ENCODE results near the gene SLC11A1.

SLC11A1 gene

DNA sequence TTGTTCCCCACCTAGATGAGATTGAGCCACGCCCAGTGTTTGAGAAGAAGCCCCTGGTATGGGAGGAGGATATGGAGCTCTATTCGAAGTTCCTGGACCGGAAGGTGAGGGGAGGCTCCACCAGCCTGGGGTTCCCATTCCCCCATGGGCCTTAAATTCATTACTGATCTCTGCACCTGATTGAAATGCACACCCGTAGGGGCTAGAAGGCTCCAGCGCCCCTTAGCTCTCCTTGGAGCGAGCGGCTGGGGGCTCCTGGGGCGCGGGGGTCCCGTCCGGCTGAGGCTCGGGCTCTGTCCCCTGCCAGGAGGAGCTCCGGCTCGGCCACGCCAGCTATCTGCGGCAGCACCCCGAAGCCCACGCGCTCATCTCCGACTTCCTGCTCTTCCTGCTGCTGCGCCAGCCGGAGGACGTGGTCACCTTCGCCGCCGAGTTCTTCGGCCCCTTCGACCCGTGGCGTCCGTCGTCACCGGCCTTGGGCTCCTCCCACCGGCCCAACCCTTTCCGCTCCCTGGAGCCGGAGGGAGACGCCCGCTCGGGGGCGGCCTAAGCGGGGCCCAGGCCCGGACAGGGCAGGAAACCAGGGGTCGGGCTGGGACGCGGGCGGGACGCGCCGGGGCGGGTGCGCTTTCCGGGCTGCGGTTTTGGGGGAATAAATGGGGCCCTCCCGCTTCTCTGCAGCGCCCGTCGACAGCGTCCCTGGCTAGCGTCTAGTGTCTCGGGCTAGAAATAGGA, 14.5 kb upstream of the SLC11A1 start:
- Histone ChIP-seq H3K27me3 (replicated peaks) (no peaks in the 10 kb centered on the region), H3K36me3 (replicated peaks) (no peaks in the 10 kb centered on the region), H3K27ac (peak overlapping the region; percentile 4), H3K4me3 (ENCODE audit: low read depth, low read length) (peak overlapping the region; percentile 52)
- DNase-seq, result peak; percentile 27
- TF ChIP-seq, protein P1, sequence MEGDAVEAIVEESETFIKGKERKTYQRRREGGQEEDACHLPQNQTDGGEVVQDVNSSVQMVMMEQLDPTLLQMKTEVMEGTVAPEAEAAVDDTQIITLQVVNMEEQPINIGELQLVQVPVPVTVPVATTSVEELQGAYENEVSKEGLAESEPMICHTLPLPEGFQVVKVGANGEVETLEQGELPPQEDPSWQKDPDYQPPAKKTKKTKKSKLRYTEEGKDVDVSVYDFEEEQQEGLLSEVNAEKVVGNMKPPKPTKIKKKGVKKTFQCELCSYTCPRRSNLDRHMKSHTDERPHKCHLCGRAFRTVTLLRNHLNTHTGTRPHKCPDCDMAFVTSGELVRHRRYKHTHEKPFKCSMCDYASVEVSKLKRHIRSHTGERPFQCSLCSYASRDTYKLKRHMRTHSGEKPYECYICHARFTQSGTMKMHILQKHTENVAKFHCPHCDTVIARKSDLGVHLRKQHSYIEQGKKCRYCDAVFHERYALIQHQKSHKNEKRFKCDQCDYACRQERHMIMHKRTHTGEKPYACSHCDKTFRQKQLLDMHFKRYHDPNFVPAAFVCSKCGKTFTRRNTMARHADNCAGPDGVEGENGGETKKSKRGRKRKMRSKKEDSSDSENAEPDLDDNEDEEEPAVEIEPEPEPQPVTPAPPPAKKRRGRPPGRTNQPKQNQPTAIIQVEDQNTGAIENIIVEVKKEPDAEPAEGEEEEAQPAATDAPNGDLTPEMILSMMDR (IDR thresholded peaks at IDR 0.05; ENCODE audit: low read depth, low read length, missing control alignments), result no peak
- in situ Hi-C loops (cut with HindIII; ENCODE audit: low pct_ligation_motif_present, low sequenced_read_pairs), result no loop called here

DNA sequence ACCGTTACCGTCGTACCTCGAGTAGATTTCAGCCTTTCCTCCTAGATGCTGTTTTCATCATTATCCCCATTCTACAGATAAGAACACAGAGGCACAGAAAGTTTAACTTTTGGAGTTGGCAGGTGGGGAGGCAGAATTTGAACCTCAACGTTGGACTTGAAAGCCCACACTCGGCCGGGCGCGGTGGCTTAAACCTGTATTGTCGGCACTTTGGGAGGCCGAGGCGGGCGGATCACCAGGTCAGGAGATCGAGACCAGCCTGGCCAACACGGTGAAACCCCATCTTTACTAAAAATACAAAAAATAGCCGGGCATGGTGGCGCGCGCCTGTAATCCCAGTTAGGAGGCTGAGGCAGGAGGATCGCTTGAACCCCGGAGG, 13.9 kb upstream of the SLC11A1 start:
- peak overlapping the region; percentile 52 for H3K4me3 ChIP-seq (ENCODE audit: low read depth, low read length)
- no peak for DNase-seq
- H3K27ac ChIP-seq, result no peak overlapping the region
- TF ChIP-seq, protein P1 (IDR thresholded peaks at IDR 0.05; ENCODE audit: low read depth, low read length, missing control alignments), result no peak
- no peaks in the 10 kb centered on the region for H3K27me3 ChIP-seq (replicated peaks)
- in situ Hi-C loops (cut with HindIII; ENCODE audit: low pct_ligation_motif_present, low sequenced_read_pairs), result no loop called here
- no peaks in the 10 kb centered on the region for H3K36me3 ChIP-seq (replicated peaks)

DNA sequence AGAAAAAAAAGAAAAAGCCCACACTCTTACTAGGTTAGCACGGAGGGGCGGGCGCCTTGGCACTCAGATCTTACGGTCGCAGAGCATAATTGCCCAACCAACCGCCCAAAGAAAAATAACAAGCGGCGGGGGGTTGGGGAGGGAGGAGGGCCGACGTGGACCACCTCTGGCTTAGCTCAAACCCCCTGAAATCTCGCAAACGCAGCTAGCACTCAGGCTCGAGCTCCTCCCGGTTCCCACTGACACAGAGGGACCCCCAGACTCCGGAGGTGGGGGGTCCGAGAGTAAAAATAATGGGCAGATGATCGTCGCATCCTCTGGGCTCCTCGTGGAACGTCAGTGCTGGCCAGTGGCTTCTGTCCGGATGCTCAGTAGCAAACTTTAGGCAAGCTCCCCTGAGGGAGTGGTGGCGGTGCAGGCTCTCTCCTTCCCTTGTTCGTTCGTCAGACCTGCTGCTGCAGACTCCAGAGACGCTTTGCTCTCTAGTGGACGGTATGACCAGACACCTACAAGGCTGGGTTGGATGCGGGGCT, 13.4 kb upstream of the SLC11A1 start:
- DNase-seq, result no peak
- in situ Hi-C loops (cut with HindIII; ENCODE audit: low pct_ligation_motif_present, low sequenced_read_pairs), result no loop called here
- Histone ChIP-seq H3K4me3 (ENCODE audit: low read depth, low read length) (peak overlapping the region; percentile 12), H3K27me3 (replicated peaks) (no peaks in the 10 kb centered on the region), H3K27ac (no peak overlapping the region), H3K36me3 (replicated peaks) (no peaks in the 10 kb centered on the region)
- TF ChIP-seq, protein P1 (IDR thresholded peaks at IDR 0.05; ENCODE audit: low read depth, low read length, missing control alignments), result no peak

DNA sequence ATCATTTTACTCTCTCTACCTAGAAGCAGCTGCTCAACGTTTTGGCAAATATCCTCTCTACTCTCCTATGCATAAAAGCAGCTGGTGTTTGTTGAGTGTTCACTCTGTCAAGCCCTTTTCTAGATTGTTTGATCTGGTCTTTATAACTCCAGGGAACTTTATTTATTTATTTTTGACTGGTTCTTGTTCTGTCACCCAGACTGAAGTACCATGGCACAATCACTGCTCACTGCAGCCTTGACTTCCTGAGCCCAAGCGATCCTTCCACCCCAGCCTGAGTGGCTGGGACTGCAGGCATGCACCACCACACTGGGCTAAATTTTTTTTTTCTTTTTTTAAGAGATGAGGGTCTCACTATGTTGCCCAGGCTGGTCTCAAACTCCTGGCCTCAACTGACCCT, 12.7 kb upstream of the SLC11A1 start:
- Histone ChIP-seq H3K4me3 (ENCODE audit: low read depth, low read length) (no peak overlapping the region), H3K27me3 (replicated peaks) (no peaks in the 10 kb centered on the region), H3K27ac (no peak overlapping the region), H3K36me3 (replicated peaks) (no peaks in the 10 kb centered on the region)
- DNase-seq, result no peak
- in situ Hi-C loops (cut with HindIII; ENCODE audit: low pct_ligation_motif_present, low sequenced_read_pairs), result no loop called here
- TF ChIP-seq, protein P1 (IDR thresholded peaks at IDR 0.05; ENCODE audit: low read depth, low read length, missing control alignments), result no peak

DNA sequence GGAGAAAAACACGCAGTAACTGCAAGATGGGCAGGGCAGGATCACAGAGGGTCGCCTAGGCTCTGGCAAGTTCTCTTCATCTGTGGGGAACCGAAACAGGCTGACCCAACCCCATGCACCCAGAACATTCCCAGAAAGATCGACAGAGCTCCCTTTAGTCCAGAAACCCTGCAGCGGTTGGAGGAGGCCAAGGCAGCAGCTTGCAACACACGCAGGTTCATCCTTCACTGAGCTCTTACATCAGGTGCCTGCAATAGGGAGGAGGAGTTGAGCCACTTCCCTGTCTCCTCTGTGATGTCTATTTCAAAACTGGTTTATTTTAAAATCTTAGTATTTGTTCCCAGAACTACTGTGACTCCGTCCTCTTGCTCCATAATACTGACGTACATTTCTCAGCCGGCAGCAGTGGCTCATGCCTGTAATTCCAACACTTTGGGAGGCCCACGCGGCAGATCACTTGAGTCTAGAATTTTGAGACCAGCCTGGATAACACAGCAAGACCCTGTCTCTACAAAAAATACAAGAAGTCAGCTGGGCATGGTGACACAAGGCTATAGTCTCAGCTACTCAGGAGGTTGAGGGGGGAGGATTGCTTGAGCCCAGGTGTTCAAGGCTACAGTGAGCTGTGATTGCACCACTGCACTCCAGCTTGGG, 11.5 kb upstream of the SLC11A1 start:
- DNase-seq, result no peak
- Histone ChIP-seq H3K27ac (no peak overlapping the region), H3K4me3 (ENCODE audit: low read depth, low read length) (no peak overlapping the region), H3K27me3 (replicated peaks) (no peaks in the 10 kb centered on the region), H3K36me3 (replicated peaks) (no peaks in the 10 kb centered on the region)
- TF ChIP-seq, protein P1 (IDR thresholded peaks at IDR 0.05; ENCODE audit: low read depth, low read length, missing control alignments), result no peak
- in situ Hi-C loops (cut with HindIII; ENCODE audit: low pct_ligation_motif_present, low sequenced_read_pairs), result no loop called here

All from brain microvascular endothelial cell (primary cell).